NB4 (cell line): ENCODE results near the gene GPR39.

Source experiments
- CTCF ChIP-seq: IDR thresholded peaks from one replicate; pipeline ENCODE4 v1.5.1; 2012; ENCODE audit warnings: low read depth, low read length
- MAX ChIP-seq: IDR thresholded peaks from 2 replicates; pipeline ENCODE4 v1.6.1; 2011; ENCODE audit warnings: low read depth, low read length
- POLR2A ChIP-seq: IDR thresholded peaks from 2 replicates; pipeline ENCODE4 v1.6.1; 2011; ENCODE audit warnings: mild to moderate bottlenecking; ENCODE audit not compliant: insufficient read length; ENCODE audit errors: extremely low read depth

DNA sequence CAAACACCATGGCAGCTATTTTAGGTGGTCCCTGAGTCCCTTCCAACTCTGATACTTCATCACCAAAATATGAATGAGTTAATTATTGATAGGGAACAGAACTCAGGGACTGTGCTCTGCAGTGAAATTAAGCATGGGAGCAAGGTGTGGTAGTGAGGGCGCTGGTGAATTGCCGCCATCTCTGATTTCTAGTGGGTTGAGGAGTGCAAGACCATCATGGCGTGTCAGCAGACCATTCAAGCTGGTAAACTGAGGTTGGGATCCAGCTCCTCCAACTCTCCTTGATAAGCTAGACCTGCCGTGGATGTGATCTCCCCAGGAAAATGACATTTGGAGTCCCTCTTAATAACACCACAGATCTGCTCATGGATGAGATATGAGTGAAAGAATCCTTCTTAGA is 183.0 kb downstream of the GPR39 start:
- TF ChIP-seq CTCF = no peak
- no peak for TF ChIP-seq POLR2A
- TF ChIP-seq MAX = no peak
